ENCODE results near the gene RPTOR. TPM values are rescaled to one million over a fixed set of nuclear protein-coding genes. Genes with fewer than 3 reads are reported as not detected.
A peak's percentile ranks its signal among the peaks of the same experiment; 100 is the strongest.

Gene RPTOR
- polyA plus RNA-seq, 1 of the 3 experiments (the other 2 are of a cell fraction): 14.9 TPM

GRCh38 chr17:80789356-80789902, 244.8 kb downstream of the RPTOR start (continued):
- no peak for TF ChIP-seq REST (IDR thresholded peaks at IDR 0.05; ENCODE audit: low read depth, low read length)
- no peak for TF ChIP-seq EZH2phosphoT487 (IDR thresholded peaks at IDR 0.05; ENCODE audit: borderline replicate concordance, low read depth)
- peak; percentile 66; the same call in 1 of the 2 replicates for TF ChIP-seq NFIC (IDR thresholded peaks at IDR 0.05; ENCODE audit: borderline replicate concordance)
- no peak for TF ChIP-seq SMC3 (IDR thresholded peaks at IDR 0.05; ENCODE audit: low read depth, low read length)
- no peak; the same call in 1 of the 2 replicates for TF ChIP-seq YY1 (IDR thresholded peaks at IDR 0.05; ENCODE audit: low read depth)
- no peak for TF ChIP-seq RAD21 (IDR thresholded peaks at IDR 0.05; ENCODE audit: low read length)
- TF ChIP-seq TAF1 (IDR thresholded peaks at IDR 0.05; ENCODE audit: borderline replicate concordance, low read depth, low read length): no peak
- peak; percentile 100 for TF ChIP-seq RXRA (IDR thresholded peaks at IDR 0.05; ENCODE audit: borderline replicate concordance, low read depth)
- TF ChIP-seq MEF2A (IDR thresholded peaks at IDR 0.05; ENCODE audit: borderline replicate concordance, low read depth): no peak
- peak; percentile 63; the same call in 1 of the 2 replicates for TF ChIP-seq POLR2AphosphoS5 (IDR thresholded peaks at IDR 0.05; ENCODE audit: low read depth, low read length)
- TF ChIP-seq NRF1 (IDR thresholded peaks at IDR 0.05; ENCODE audit: low read depth, low read length): no peak

GRCh38 chr17:80790021-80790765, 245.6 kb downstream of the RPTOR start:
- Histone ChIP-seq H3K4me3 (ENCODE audit: low read depth in 2 of 2, low read length in 1 of 2) (0 out of 4 replicates have a peak overlapping the region, but pooled peaks of 1 of the 2 experiments have one; percentile 5), H3F3A (replicated peaks; ENCODE audit: insufficient read depth) (peaks cover 27% of the 10 kb centered on the region), H3K9me2 (no peaks in the 10 kb centered on the region), H3K9me3 (0 out of 2 replicates have a peak, but pooled peaks cover 4% of the 10 kb centered on the region), H3K27me3 (ENCODE audit: insufficient read depth) (no peaks in the 10 kb centered on the region), H3K36me3 (replicated peaks in 1 of 2; ENCODE audit: control insufficient read depth in 1 of 2, insufficient read depth in 2 of 2, low read length in 1 of 2) (peaks cover 0 to 3% of the 10 kb centered on the region in 2 experiments), H3K9ac (peak overlapping the region; percentile 40; the same call in 1 of the 2 replicates), H3K4me1 (ENCODE audit: control insufficient read depth in 1 of 2, insufficient read depth in 2 of 2, low read depth in 1 of 2, low read length in 1 of 2) (peaks cover 57 to 58% of the 10 kb centered on the region in 2 experiments), H2AFZ (ENCODE audit: low read depth) (0 out of 2 replicates have a peak overlapping the region, but pooled peaks have one; percentile 2), H3K79me2 (ENCODE audit: insufficient read depth) (peaks cover 12% of the 10 kb centered on the region; the same call in 1 of the 2 replicates), H4K20me1 (ENCODE audit: insufficient read depth) (no peaks in the 10 kb centered on the region), H3K27ac (ENCODE audit: low read depth in 2 of 2, low read length in 1 of 2) (peak overlapping the region; percentile 90 to 92), H3K4me2 (peak overlapping the region; percentile 69)
- WGBS (ENCODE audit: low lambda C conversion rate): 72% methylated on average over 13 of the region's 13 CpGs
- POLR2A ChIA-PET: no interaction called here
- no peak for DNase-seq
- no peak for TF ChIP-seq FOXJ3 (CRISPR knock-in tag; IDR thresholded peaks at IDR 0.05)
- TF ChIP-seq TEAD4 (IDR thresholded peaks at IDR 0.05; ENCODE audit: borderline replicate concordance, insufficient read depth): no peak
- no peak for TF ChIP-seq FOSL2 (IDR thresholded peaks at IDR 0.05; ENCODE audit: borderline replicate concordance, low read depth)
- no peak for TF ChIP-seq EP300 (IDR thresholded peaks at IDR 0.05; ENCODE audit: borderline replicate concordance in 1 of 2, low read depth in 1 of 2, low read length in 1 of 2)
- TF ChIP-seq USF1 (IDR thresholded peaks at IDR 0.05; ENCODE audit: borderline replicate concordance, low read depth): no peak
- TF ChIP-seq MEF2A (IDR thresholded peaks at IDR 0.05; ENCODE audit: borderline replicate concordance, low read depth): no peak
- TF ChIP-seq FOXM1 (IDR thresholded peaks at IDR 0.05; ENCODE audit: low read depth): no peak
- no peak for TF ChIP-seq MAX (IDR thresholded peaks at IDR 0.05; ENCODE audit: low read depth)
- no peak for TF ChIP-seq JUND (IDR thresholded peaks at IDR 0.05)
- TF ChIP-seq EZH2phosphoT487 (IDR thresholded peaks at IDR 0.05; ENCODE audit: borderline replicate concordance, low read depth): no peak
- no peak for TF ChIP-seq NRF1 (IDR thresholded peaks at IDR 0.05; ENCODE audit: low read depth, low read length)
- no peak for TF ChIP-seq POLR2AphosphoS5 (IDR thresholded peaks at IDR 0.05; ENCODE audit: low read depth, low read length)
- no peak for TF ChIP-seq RXRA (IDR thresholded peaks at IDR 0.05; ENCODE audit: borderline replicate concordance, low read depth)
- TF ChIP-seq GABPA (IDR thresholded peaks at IDR 0.05; ENCODE audit: low read depth): no peak
- no peak for TF ChIP-seq SIN3A (IDR thresholded peaks at IDR 0.05; ENCODE audit: borderline replicate concordance, low read depth, low read length)
- no peak for TF ChIP-seq MXI1 (IDR thresholded peaks at IDR 0.05; ENCODE audit: low read depth, low read length)
- TF ChIP-seq TCF12 (IDR thresholded peaks at IDR 0.05): no peak
- TF ChIP-seq NFIC (IDR thresholded peaks at IDR 0.05; ENCODE audit: borderline replicate concordance): no peak
- CTCF ChIA-PET: interaction anchor here (0.6 to 1.1 kb wide), 2 partner anchors 9 to 314 kb away, joined by 3 read pairs; no protein-coding TSS in a partner anchor
